ENCODE measurements around the gene CYP4A11. TPM values are rescaled to one million over a fixed set of nuclear protein-coding genes. Genes with fewer than 3 reads are reported as not detected.
"Not testable (repeated sequence)": the region's sequence is repeated elsewhere in the genome, so short reads cannot be mapped to it uniquely, and the experiment has no call there.

CYP4A11 gene
- total RNA-seq, 2 donors from 2014 or later, result not detected

DNA sequence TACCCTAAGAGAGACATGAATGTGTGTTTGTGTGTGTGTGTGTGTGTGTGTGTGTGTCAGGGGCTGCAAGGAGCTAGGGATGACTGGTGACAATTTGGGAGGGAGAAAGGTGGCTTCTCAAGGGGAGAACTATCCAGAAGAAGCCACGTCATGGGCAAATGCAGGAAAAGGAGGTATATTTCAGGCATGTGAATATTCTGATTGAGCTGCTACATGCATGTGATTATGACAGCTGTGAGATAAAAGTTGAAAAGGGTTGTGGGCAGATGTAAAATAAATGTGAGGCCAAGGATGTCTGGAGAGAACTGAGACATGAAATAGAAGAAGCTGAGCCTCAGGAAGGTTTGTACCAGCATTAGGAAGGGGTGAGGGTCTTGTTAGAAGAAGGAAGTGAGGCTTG lies 4.5 kb downstream of the CYP4A11 start:
- no peaks in the 10 kb centered on the region for H3K9me3 ChIP-seq
- H3K36me3 ChIP-seq, result no peaks in the 10 kb centered on the region
- no peaks in the 10 kb centered on the region for H3K4me1 ChIP-seq (replicated peaks)
- WGBS, result 66% methylated on average over 1 of the region's 1 CpG
- DNase-seq (ENCODE audit: low spot score), result no peak
- no peak overlapping the region for H3K27ac ChIP-seq
- no peaks in the 10 kb centered on the region for H3K27me3 ChIP-seq (replicated peaks; ENCODE audit: insufficient read depth)
- H3K4me3 ChIP-seq, result no peak overlapping the region
- intact Hi-C loops (cut with DNase I), result no loop called here
- TF ChIP-seq, protein P1, sequence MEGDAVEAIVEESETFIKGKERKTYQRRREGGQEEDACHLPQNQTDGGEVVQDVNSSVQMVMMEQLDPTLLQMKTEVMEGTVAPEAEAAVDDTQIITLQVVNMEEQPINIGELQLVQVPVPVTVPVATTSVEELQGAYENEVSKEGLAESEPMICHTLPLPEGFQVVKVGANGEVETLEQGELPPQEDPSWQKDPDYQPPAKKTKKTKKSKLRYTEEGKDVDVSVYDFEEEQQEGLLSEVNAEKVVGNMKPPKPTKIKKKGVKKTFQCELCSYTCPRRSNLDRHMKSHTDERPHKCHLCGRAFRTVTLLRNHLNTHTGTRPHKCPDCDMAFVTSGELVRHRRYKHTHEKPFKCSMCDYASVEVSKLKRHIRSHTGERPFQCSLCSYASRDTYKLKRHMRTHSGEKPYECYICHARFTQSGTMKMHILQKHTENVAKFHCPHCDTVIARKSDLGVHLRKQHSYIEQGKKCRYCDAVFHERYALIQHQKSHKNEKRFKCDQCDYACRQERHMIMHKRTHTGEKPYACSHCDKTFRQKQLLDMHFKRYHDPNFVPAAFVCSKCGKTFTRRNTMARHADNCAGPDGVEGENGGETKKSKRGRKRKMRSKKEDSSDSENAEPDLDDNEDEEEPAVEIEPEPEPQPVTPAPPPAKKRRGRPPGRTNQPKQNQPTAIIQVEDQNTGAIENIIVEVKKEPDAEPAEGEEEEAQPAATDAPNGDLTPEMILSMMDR (IDR thresholded peaks at IDR 0.05), result no peak
- TF ChIP-seq POLR2A (IDR thresholded peaks at IDR 0.05) (no peak), POLR2AphosphoS5 (IDR thresholded peaks at IDR 0.05) (no peak)

DNA sequence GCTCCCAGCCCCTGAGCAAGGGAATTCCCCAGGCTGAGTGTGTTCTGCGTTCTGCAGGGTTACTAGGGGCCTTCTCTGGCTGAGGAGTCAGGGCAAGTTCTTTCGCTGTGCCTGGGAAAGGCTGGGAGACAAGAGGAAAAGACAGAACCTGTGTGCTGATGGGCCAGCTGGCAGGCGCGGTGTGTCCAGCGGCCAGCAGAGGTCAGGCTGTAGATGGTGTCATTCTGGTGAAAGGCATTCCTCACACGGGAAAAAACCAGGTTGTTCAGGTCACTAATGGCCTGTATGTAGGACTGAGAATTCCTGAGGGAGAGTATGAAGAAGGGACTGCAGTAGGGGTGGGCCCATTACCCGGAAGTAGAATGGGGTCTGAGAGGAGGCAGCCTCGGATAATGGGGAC lies 6.4 kb downstream of the CYP4A11 start:
- TF ChIP-seq, protein P1 (IDR thresholded peaks at IDR 0.05), result peak in 2 of 4 experiments; percentile 42 to 52
- H3K4me1 ChIP-seq (replicated peaks); intact Hi-C loops (cut with DNase I); DNase-seq (ENCODE audit: low spot score); H3K27ac ChIP-seq; H3K9me3 ChIP-seq; H3K4me3 ChIP-seq; H3K36me3 ChIP-seq; H3K27me3 ChIP-seq (replicated peaks; ENCODE audit: insufficient read depth): not testable (repeated sequence)
- WGBS, result 42% methylated on average over 8 of the region's 8 CpGs

DNA sequence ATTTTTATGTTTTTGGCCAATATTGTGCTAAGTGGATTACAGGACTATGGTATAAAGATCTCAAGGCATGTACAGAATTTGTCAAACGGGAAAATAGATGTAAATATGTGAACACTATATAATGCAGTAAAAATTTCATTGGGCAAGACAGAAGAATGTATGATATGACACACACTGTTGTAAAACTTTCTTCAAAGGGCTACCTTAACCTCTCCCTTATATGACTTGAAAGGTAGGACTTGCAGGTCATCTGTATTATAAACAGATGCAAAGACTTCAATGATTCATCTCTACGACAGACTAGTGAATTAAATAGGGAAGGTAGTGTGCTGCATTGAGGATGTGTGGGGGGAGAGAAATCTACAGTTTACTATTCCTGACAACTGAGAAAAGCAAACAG lies 9.3 kb downstream of the CYP4A11 start:
- WGBS, result 32% methylated on average over 2 of the region's 2 CpGs
- H3K27ac ChIP-seq; H3K4me1 ChIP-seq (replicated peaks); H3K9me3 ChIP-seq; H3K36me3 ChIP-seq; intact Hi-C loops (cut with DNase I); DNase-seq (ENCODE audit: low spot score); H3K4me3 ChIP-seq; H3K27me3 ChIP-seq (replicated peaks; ENCODE audit: insufficient read depth): not testable (repeated sequence)

DNA sequence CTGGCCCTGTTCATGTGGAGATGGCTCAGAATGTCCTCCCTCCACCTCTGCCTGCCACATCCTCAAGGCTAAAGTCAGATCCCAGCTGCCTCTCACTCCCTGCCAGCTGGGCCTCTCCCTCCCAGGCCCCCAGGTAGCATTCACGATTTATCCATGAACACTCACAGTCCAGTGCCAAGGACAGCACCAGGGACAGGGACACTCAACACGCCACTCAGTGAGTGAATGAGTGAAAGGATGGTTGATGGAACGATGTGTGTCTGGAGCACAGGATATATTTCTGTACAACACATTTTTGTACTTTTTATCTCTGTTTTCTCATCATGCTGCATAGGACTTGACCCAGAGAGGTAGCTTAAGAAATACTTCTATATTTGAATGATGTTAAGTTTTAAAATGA lies 10.1 kb downstream of the CYP4A11 start:
- no peaks in the 10 kb centered on the region for H3K27me3 ChIP-seq (replicated peaks; ENCODE audit: insufficient read depth)
- H3K9me3 ChIP-seq, result no peaks in the 10 kb centered on the region
- intact Hi-C loops (cut with DNase I), result no loop called here
- H3K27ac ChIP-seq, result no peak overlapping the region
- DNase-seq (ENCODE audit: low spot score), result no peak
- WGBS, result 40% methylated on average over 3 of the region's 3 CpGs
- H3K36me3 ChIP-seq, result no peaks in the 10 kb centered on the region
- TF ChIP-seq POLR2A (IDR thresholded peaks at IDR 0.05) (no peak), POLR2AphosphoS5 (IDR thresholded peaks at IDR 0.05) (no peak)
- TF ChIP-seq, protein P1 (IDR thresholded peaks at IDR 0.05), result no peak
- H3K4me1 ChIP-seq (replicated peaks), result no peaks in the 10 kb centered on the region
- no peak overlapping the region for H3K4me3 ChIP-seq

DNA sequence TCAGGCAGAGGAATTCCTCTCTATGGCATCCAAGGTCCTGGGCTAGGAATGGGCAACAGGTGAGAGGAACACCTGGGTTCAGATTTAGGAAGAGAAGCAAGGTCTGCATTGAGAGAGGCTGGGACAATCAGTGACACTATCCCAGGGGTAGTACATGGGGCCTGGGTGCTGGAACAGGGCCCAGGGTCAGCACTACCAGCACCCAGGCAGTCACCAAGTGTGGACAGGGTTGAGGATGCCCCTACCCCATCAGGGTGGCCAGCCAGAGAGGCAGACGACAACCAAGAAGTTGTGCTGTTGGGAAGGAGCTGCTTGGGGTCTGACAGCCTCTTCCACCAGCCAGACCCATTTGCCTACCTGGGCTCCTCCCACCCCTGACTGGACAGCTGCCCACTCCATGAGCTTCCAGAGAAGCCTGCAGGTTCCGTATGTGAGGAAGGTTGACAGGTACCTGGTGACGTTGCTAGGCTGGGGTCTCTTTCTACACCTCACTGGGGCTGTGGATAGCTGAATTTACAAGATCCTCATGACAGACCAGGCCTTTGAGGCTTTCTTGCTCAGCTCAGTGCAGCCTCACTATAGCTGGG lies 13.9 kb downstream of the CYP4A11 start:
- intact Hi-C loops (cut with DNase I), result no loop called here
- Histone ChIP-seq H3K36me3 (no peaks in the 10 kb centered on the region), H3K9me3 (no peaks in the 10 kb centered on the region), H3K27me3 (replicated peaks; ENCODE audit: insufficient read depth) (no peaks in the 10 kb centered on the region), H3K4me3 (no peak overlapping the region), H3K4me1 (replicated peaks) (no peaks in the 10 kb centered on the region), H3K27ac (no peak overlapping the region)
- no peak for TF ChIP-seq POLR2A (IDR thresholded peaks at IDR 0.05)
- WGBS, result 77% methylated on average over 3 of the region's 3 CpGs
- no peak for DNase-seq (ENCODE audit: low spot score)

DNA sequence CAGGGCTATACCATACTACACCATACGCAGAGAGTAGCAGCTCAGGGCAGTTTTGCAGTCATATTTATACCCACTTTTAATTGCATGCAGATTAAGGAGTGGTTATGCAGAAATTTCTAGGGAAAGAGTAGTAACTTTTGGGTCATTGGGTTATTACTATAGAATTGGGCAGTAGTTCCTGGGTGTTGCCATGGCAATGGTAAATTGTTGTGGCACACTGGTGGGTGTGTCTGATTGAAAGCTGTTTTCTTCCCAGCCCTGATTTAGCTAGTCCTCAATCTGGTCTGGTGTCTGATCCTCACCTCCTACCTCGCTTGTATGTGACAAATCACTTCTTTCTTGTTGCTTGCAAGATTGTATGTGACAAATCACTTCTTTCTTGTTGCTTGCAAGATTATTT lies 30.5 kb downstream of the CYP4A11 start:
- Histone ChIP-seq H3K36me3 (no peaks in the 10 kb centered on the region), H3K4me1 (replicated peaks) (no peaks in the 10 kb centered on the region), H3K9me3 (no peaks in the 10 kb centered on the region), H3K4me3 (no peak overlapping the region), H3K27ac (no peak overlapping the region), H3K27me3 (replicated peaks; ENCODE audit: insufficient read depth) (no peaks in the 10 kb centered on the region)
- TF ChIP-seq POLR2AphosphoS5 (IDR thresholded peaks at IDR 0.05) (no peak), POLR2A (IDR thresholded peaks at IDR 0.05) (no peak)
- TF ChIP-seq, protein P1 (IDR thresholded peaks at IDR 0.05), result no peak
- 76% methylated on average over 2 of the region's 2 CpGs for WGBS
- intact Hi-C loops (cut with DNase I), result no loop called here
- DNase-seq (ENCODE audit: low spot score), result no peak
